Measurements from ENCODE around the gene C4BPA.

- TF ChIP-seq, protein P1, sequence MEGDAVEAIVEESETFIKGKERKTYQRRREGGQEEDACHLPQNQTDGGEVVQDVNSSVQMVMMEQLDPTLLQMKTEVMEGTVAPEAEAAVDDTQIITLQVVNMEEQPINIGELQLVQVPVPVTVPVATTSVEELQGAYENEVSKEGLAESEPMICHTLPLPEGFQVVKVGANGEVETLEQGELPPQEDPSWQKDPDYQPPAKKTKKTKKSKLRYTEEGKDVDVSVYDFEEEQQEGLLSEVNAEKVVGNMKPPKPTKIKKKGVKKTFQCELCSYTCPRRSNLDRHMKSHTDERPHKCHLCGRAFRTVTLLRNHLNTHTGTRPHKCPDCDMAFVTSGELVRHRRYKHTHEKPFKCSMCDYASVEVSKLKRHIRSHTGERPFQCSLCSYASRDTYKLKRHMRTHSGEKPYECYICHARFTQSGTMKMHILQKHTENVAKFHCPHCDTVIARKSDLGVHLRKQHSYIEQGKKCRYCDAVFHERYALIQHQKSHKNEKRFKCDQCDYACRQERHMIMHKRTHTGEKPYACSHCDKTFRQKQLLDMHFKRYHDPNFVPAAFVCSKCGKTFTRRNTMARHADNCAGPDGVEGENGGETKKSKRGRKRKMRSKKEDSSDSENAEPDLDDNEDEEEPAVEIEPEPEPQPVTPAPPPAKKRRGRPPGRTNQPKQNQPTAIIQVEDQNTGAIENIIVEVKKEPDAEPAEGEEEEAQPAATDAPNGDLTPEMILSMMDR (IDR thresholded peaks at IDR 0.05) = no peak
- TF ChIP-seq POLR2A (IDR thresholded peaks at IDR 0.05) = no peak
Measured at GRCh38 chr1:207174913-207175312, 70.9 kb downstream of the C4BPA start.

All from esophagus squamous epithelium (tissue), 4 donors.